Fibroblast of lung (primary cell): ENCODE results near the gene VWA3B.

Source experiments
- CTCF ChIP-seq, 2 donors: IDR thresholded peaks in 1 of 2; conservative IDR thresholded peaks in 1 of 2; 1 replicate in 1 of 2; 2 replicates in 1 of 2; pipeline ENCODE4 v1.5.1; 2011 to 2012; ENCODE audit warnings: low read length in 2 of 2, control low read depth in 1 of 2, inconsistent platforms in 1 of 2, low read depth in 1 of 2, mild to moderate bottlenecking in 1 of 2
- EZH2 ChIP-seq: IDR thresholded peaks from 2 replicates; pipeline ENCODE4 v1.5.1; 2012; ENCODE audit warnings: low read length, control low read depth, mild to moderate bottlenecking; ENCODE audit errors: missing control alignments

DNA sequence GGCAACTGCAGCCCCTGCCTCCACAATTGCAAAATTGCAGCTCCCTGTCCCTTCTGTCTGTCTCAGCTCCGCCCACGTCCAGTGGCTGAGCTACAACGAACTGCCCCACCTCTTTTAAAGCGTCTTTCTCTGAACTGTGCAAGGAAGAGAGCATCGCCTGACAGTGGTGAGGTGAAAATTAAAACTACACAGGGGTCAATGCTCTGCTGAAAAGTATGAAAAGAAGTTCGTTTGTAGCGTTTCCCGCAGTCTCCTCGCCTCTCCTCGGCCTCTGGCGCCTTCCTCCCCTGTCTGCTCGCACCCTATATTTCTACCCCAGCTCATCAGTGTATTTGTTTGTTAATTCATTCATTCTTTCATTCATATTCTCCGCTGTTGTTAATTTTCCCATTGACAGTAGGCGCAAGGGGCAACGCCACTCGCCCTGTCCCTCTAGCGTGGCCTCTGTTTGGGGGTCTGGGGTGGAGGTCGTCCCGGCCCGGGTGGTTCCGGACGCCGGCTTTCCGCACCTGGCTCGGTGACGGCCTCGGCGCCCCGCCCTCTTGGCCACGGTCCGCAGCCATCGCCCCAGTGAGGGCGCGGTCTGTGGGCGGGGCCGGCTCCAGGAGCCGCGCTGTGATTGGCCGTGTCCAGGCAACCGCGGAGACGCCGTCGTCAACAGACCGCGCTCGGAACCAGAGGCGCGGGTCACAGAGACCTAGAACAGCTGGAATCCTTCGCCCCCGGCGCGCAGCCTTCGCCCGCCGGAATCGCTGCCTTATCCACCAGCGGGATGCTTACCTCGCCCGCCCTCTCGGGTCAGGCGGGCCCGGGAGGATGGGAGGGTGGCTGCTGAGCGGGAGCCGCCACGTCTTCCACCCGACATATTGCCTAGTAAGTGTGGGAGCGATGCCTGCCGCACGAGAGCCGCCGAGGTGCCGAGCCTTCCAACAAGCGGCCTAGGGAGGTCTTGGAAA lies at the start of gene VWA3B:
- no peak for TF ChIP-seq CTCF (conservative IDR thresholded peaks at IDR 0.05 in 1 of 2, IDR thresholded peaks at IDR 0.05 in 1 of 2; ENCODE audit: low read depth in 1 of 2, low read length in 2 of 2)
- peak; percentile 42 for TF ChIP-seq EZH2
